Fibroblast of mammary gland (primary cell): ENCODE results near the gene SDK2.

ENCODE experiments used
- DNase-seq: peaks from one replicate; pipeline ENCODE4 v3.0.0-alpha.2; 2010; ENCODE audit warnings: low read depth
- H3K4me3 ChIP-seq: 2 replicates; pipeline ENCODE4 v1.5.1; 2011; ENCODE audit warnings: low read depth, mild to moderate bottlenecking, low read length, moderate library complexity; ENCODE audit not compliant: control insufficient read depth
- TF ChIP-seq, protein P1 (sequence below): conservative IDR thresholded peaks from 2 replicates; pipeline ENCODE4 v1.5.1; 2011; ENCODE audit warnings: low read depth, low read length, inconsistent platforms; ENCODE audit not compliant: control insufficient read depth, insufficient read depth

The SDK2 gene

DNA sequence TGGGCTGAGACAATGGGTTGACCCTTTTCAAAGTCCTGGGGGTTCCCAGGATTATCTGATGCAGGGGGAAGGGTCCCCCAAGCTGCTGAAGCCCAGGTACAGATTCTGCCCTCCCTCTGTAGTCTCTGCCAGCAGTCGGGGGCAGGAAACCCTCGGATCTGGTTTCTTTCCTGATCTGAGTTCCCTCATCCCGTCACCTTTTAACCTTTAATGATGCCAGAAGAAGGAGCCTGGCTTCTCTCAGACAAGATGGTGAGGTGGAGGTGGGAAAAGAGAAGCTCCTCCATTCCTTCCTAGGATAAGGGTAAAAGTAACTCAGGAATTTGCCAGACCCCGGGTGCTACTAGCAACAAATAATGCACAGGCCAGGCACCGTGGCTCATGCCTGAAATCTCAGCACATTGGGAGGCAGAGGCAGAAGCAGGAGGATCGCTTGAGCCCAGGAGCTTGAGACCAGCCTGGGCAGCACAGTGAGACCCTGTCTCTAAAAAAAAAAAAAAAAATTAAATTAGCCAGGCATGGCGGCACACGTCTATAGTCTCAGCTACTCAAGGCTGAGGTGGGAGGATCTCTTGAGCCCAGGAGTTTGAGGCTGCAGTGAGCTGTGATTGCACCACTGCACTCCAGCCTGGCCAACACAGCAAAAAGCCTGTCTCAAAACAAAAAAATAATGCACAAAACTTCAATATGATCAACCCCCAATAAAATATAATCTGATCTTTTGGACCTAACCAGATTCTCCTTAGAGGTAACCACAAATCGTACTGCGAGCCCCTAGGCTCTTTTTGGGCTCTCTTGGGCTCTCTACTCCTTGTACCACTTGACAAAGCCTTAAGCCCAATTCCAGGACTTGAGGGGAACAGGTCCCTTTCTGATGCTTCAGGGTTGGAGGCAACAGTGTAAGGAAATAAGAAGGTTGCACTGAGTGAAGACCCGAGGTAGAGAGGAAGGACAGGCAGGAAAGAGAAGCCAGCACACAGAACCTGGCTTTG is 338.1 kb downstream of the SDK2 start:
- DNase-seq: no peak
- H3K4me3 ChIP-seq: peak overlapping the region; percentile 39
- TF ChIP-seq, protein P1, sequence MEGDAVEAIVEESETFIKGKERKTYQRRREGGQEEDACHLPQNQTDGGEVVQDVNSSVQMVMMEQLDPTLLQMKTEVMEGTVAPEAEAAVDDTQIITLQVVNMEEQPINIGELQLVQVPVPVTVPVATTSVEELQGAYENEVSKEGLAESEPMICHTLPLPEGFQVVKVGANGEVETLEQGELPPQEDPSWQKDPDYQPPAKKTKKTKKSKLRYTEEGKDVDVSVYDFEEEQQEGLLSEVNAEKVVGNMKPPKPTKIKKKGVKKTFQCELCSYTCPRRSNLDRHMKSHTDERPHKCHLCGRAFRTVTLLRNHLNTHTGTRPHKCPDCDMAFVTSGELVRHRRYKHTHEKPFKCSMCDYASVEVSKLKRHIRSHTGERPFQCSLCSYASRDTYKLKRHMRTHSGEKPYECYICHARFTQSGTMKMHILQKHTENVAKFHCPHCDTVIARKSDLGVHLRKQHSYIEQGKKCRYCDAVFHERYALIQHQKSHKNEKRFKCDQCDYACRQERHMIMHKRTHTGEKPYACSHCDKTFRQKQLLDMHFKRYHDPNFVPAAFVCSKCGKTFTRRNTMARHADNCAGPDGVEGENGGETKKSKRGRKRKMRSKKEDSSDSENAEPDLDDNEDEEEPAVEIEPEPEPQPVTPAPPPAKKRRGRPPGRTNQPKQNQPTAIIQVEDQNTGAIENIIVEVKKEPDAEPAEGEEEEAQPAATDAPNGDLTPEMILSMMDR: no peak

DNA sequence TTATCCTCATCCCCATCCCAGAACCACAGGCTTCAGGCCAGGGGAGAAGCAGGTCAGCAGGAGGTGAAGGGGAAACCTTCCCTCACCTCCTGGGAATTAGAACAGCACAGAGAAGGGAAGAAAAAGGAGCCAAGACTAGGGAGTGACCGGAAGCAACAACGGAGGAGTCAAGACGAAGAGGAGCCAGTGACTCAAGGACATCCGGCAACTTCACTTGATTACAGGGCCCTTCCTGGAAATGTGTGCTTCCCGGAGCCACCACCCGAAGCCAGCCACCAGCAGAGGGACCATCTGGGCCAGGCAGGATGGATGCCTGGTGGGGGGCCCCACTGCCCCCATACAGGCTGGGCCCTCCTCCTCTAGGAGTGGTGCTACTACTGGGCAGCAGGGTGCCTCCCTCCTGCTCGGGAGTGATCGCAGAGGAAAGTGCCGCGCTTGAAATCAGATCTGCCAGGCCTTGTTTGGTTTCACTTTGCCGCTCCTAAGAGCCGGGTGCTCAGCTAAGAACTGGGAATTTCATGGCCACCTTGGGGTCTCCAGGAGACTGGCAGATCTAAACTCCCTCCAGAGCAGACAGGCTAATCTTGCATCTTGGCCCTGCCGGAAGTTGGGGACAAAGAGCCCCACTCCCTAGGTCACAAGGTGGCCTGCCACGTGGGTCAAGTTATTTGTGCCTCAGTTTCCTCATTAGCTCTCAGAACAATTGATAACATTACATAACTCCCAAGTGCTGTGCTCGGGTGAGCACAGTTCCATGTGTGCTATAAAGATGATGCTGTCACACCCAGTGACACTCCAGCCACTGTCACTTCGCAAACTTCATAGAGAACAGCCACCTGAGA is 339.1 kb downstream of the SDK2 start:
- peak overlapping the region; percentile 39 for H3K4me3 ChIP-seq
- DNase-seq: peak; percentile 86

DNA sequence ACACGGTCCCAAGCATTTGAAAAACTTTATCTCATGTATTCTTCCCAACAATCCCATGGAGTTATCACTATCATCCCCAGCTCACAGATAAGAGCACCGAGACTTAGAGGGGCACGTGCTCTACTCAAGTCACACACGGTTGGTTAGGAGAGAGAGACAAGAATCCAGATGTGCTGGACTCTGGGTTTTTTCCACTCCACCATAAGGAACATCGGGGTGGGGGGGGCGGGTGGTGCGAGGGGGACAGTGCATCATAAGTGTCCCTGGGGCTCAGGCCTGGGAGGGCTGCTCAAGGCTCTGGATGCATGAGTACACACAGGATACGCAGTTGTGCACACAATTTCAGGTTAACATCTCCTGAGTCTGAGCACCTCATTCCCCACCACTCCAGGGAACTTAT is 339.8 kb downstream of the SDK2 start:
- H3K4me3 ChIP-seq: no peak overlapping the region

More for the DNA sequence above, 339.1 kb downstream of the SDK2 start:
- TF ChIP-seq, protein P1: peak; percentile 26

DNA sequence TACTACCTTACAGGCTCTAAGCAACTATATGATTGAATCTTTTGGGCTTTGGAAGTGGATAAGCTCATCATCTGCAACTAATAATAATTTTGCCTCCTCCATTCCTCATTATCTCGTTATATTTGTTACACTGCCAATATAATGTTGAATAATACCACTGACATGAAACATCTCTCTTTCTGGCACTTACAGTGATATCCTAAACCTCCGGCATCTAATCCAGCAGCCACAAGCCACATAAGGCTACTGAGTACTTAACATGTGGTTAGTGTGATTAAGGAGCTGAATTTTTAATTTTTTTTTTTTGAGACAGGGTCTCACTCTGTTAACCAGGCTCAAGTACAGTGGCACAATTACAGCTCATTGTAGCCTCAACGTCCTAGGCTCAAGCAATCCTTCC is 342.1 kb downstream of the SDK2 start:
- peak; percentile 67 for DNase-seq
- TF ChIP-seq, protein P1: no peak
- no peak overlapping the region for H3K4me3 ChIP-seq

More for the DNA sequence above, 339.8 kb downstream of the SDK2 start:
- TF ChIP-seq, protein P1: no peak
- peak; percentile 58 for DNase-seq

DNA sequence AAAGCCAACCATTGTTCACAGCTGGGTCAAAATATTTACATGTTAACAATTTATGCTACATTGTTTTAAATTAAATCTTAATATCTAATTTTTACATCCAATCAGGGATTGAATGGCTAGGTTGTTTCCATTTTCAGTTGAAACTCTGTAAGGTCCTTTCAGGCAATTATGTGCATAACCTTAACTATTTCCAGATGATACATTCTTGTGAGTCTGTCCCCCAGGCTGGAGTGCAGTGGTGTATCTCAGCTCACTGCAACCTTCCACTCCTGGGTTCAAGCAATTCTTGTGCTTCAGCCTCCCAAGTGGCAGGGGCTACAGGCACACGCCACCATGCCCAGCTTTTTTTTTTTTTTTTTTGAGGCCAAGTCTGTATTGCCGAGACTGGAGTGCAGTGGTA is 342.9 kb downstream of the SDK2 start:
- TF ChIP-seq, protein P1: no peak
- DNase-seq: no peak
- H3K4me3 ChIP-seq: no peak overlapping the region

DNA sequence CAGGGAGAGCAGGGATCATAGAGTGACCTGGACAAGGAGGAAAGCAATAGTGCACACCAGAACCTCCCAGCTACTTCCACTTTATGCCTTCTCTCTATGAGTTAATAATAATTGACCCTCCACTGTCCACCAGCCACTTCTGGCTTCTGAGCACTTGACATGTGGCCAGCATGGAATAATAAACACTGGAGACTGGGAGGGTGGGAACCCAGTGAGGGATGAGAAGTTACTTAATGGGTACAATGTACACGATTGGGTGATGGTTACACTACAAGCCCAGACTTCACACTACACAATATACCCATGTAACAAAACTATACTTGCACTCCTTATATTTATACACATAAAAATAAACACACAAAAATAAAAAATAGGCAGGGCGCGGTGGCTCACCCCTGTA is 343.9 kb downstream of the SDK2 start:
- TF ChIP-seq, protein P1: no peak
- no peak for DNase-seq
- no peak overlapping the region for H3K4me3 ChIP-seq
